Stimulated activated CD8-positive, alpha-beta memory T cell treated with anti-CD3 and anti-CD28 coated beads, Interleukin-12 subunit alpha, Interleukin-12 subunit beta, amount 100 ng/mL, for 4 hours (primary cell): ENCODE results near the gene FDX1.

ENCODE experiments used
- DNase-seq: peaks from one replicate; pipeline ENCODE4 v3.0.0-alpha.2; 2020; ENCODE audit warnings: low read depth

Gene FDX1

DNA sequence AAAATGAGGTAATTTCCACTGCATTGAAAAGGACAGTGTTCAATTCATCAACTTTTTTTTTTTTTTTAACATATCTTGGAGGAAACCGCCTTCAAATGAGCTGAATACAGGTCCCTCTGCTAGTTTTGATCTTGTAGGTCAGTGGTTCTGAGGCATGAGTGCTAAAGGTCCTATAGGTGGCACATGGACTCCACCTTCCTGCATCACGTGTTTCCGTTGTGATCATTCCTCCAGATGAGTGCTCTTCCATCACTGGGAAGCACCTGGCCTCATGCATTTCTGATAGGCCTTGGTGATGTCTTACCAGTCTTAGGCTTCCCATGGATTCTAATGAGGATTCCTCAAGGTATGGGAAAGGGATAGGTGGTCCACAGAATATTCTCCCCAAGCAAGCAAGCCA lies 37.8 kb downstream of the FDX1 start:
- DNase-seq = no peak

DNA sequence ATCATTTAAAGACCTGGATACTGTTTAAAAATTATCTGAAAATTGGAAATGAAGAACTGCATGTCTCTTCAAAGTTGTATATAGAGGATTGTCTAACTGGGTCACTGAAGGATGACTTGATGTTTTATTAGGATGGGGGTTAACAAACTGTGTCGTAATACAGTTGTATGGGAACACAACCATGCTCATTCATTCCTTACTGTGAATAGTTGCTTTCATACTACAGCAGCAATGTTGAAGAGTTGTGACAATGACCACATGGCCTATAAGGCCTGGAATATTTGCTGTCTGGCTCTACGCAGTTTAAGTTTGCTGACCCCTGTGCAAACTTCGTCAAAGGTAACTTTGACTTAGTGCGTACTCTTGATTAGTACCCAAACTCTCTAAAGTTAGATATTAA lies 38.4 kb downstream of the FDX1 start:
- no peak for DNase-seq

DNA sequence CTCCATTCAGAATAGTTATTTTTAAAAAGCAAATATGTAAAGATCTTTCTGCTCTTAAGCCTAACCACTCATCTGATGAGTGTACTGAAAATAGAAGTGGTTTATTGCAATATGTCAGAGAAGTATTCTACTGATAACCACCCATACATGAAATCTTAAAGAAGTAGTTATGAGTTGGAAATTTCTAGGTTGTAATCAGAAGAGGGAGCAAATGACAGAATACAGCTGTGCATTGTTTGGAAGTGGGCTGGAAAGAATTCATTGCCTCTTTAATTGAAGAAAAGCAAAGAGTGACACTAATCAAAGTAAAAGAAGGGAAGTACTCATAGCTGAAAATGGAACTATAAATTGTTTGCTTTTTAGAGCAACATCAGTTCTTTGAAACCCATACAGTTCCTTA lies 39.4 kb downstream of the FDX1 start:
- no peak for DNase-seq

DNA sequence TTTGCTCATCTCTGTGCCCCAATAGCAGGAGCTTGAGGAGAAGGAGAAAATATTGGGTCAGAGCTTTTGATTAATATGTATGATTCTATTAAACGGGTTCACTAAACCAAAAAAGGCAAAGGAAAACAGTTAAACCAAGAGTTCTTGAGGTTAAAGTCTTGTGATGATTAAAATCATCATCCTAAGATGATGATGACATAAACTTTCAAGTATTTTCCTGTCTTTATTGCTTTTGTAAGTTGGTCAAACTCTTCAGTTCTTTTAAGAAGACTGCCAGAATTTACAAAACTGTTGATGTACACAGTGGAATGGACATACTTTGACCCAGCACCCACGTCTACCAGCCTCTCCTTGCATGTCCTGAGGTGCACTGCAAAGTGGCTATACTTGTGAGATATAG lies 41.0 kb downstream of the FDX1 start:
- DNase-seq = no peak

DNA sequence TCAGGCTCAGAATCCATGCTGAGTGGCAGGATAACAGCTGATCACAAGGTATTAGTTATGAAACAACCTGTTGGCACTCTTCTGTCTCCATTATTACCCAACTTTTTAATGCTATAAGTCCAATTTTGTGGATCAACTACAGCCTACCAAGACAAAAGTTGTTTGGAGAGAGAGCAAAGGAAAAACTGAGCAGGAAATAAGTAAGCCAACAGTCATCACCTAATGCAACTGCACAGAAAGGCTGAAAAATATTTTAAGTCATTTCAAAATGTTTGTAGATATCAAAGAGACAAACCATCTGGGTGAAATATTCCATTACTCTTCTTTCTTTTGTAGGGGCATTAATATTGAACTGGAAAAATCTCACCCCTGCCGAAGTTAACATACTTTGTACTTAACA lies 41.6 kb downstream of the FDX1 start:
- DNase-seq = no peak

DNA sequence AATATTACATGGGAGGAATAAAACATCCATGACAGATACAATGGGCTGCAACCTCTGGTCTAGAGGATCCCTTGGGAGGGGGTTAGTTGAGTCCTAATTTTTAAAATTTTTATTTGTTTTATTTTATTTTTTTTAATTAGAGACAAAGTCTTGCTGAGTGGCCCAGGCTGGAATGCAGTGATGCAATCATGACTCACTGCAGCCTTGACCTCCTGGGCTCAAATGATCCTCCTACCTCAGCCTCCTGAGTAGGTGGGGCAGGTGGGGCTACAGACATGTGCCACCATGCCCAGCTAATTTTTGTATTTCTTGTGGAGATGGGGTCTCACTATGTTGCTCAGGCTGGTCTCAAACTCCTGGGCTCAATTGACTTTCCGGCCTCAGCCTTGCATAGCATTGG lies 43.1 kb downstream of the FDX1 start:
- DNase-seq = no peak

DNA sequence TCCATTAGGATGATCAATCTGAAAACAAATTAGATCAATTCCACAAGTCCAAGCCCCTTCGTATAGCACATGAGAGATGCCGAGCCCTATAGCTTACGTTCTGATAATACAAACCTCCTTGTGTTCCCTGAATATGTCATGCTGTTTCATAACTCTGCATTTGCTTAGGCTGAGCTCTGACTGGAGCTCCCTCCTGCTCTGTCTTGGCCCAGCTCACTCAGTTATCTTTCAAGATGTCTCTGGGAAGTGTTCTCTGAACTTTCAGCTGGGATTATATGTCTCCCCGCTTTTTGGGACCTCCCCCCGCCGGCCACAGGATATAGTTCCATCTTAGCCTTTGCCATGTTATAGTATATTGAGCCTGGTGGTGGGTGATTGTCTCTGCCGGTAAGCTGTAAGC lies 44.0 kb downstream of the FDX1 start:
- no peak for DNase-seq

DNA sequence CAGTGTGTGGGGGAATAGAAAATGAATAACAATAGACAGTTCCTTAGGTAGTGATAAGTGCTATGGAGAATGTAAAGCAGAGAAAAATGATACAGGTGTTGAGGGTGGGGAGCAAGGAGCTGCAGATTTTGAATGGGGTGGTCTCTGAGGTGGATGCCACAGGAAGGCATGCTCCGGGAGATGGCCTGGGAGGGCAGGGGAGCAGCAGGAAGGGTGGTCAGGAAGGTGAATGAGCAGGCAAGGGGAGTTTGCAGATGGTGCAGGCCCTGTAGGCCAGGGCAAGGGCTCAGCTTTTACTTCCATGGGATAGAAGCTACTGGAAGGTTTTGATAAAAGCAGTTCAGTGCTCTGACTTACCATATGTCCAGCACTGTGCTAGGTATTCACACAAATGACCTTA lies 44.8 kb downstream of the FDX1 start:
- no peak for DNase-seq

DNA sequence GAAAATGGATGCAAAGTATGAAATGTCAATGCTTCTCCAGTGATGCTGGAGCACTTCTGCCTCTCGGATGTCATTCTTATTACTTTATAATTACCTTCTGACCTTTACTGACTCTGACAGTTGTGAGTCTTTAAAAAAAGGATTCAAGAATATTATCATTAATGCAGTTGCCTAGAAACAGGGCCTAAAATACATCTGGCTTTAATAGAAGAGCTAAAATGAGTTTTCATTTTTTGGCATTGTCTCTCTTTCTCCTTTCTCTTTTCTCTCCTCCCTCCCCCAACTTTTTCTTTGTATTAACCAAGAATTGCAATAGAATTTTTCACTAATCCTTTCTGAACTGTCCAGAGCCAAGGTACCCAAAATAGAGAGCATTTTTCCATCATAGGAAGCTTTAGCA lies 45.9 kb downstream of the FDX1 start:
- DNase-seq = no peak

DNA sequence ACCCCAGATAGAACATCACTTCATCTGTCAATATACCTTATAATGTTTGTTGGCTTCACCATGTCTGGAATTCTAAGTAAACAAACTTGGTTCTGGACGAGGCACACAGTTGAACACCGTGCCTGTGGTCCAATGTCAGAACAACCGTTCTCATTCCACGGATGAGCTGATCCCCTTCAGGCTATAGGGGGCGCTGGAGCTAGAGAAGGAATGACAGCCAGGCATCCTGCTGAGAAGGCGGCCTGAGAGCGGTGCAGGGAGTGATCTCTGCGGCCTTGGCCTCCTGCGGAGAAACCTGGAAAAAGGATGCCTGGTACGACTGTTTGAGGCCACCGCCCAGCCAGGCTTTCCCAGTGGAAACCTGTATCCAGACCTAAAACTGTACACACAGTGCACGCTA lies 48.7 kb downstream of the FDX1 start:
- DNase-seq = no peak

DNA sequence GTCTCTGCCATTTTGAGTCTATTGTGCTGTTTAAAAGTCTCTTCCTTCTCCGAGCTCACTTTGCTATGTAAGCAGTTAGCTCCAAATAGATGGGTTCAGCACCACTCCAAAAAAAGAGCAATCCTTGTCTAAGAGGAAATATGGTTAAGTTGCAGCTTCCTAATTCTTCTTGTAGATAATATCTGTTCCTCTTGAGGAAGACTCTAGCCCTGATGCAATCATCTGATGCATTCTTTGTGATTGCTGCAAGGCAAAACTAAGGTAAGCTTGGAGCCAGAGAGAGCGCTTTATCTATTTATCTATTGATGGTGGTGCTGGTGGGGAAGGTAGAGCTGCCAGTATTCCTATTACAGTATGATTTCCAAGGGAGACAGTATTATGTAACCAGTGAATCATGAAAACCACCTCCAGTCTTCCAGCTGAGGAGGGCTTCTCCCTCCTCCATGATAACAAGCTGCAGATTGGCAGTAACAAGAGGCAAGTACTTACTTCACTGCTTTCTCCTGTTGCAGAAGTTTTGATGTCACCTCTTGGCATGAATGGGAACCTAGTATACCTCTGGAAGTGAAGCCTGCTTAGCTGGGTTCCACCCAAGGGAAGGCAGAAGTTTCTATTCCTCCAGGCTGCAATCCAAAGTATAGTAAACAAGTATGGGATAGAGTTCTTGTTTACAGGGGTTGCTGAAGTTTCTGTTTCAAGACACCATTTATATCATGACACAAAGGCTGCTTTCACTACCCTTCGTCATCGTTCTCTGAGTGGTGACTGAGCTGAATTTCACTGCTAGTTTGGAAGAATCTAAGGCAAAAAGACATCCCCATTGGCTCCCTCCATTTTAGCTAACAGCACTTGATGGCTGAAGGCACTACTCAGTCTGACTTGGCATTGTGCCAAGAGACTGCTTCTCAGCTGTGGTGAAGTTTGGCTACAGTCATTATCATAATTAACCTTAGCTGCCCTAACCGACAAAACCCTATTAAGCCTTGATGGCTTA lies 49.7 kb downstream of the FDX1 start:
- no peak for DNase-seq

DNA sequence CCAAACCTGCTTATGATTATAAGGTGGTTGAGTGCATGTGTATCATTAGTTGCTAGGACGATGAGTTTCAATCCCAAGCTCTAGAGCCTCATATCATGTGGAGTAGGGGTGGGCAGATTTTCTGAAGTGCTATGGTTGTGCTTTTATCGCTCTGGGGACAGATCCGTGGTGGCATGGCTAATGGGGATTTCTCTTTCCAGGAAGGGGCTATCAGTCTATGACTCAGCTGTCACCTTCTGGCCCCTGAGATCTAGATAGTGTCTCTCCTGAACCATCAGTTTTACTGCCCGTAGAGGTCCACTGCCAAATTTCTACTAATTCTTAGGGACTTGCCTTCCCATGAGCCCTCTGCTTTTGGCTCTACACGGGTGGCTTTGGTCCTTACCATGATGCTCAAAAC lies 51.8 kb downstream of the FDX1 start:
- no peak for DNase-seq

DNA sequence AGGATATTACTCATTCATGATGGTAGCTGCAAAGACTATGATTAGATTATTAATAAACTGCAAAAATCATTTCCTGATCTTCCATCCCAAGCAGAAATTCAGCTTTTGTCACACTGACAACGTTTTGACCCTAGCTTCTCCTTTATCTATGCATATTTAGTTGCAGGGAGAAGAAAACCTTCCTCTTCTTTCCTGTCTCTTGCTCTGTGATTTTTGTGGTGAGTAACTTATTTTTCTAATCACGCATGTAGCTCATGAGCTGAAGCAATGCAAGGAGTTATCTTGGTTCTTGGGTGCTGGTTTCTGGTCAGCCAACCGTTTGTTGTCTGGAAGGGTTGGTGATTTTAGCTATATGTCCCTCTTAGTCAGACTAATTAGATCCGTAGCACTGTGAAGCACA lies 56.4 kb downstream of the FDX1 start:
- no peak for DNase-seq

DNA sequence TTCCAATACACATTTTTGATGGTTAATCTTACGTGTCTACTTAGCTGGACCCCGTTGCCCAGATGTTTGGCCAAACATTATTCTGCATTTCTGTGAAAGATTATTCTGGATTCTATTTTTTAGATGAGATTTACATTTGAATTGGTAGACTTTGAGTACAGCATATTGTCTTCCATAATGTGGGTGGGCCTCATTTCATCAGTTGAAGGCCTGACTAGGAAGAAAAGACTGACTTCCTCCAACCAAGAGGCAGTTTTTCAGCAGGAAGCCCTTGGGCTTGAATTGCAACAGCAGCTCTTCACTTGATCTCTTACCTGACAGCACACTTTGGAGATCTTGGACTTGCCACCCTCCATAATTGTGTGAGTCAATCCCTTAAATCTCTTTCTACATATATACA lies 58.7 kb downstream of the FDX1 start:
- DNase-seq = no peak

DNA sequence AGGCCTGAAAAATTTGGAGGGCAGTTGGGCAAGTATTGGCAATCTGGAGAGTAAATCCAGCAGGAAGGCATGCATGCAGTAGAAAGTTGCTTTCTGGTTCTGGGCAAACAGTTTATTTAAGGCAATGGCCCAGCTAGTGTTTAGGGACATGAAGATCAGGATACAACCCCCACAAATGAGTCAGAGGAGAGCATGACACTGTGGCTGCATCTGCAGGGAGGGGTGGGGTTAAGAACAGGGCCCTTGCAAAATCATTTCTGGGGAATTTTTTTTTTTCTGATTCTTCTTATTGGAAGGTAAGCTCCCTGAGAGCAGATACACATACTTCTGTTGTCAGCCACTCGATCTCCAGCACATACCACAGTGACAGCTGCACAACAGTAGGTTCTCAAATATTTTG lies 61.1 kb downstream of the FDX1 start:
- DNase-seq = no peak

DNA sequence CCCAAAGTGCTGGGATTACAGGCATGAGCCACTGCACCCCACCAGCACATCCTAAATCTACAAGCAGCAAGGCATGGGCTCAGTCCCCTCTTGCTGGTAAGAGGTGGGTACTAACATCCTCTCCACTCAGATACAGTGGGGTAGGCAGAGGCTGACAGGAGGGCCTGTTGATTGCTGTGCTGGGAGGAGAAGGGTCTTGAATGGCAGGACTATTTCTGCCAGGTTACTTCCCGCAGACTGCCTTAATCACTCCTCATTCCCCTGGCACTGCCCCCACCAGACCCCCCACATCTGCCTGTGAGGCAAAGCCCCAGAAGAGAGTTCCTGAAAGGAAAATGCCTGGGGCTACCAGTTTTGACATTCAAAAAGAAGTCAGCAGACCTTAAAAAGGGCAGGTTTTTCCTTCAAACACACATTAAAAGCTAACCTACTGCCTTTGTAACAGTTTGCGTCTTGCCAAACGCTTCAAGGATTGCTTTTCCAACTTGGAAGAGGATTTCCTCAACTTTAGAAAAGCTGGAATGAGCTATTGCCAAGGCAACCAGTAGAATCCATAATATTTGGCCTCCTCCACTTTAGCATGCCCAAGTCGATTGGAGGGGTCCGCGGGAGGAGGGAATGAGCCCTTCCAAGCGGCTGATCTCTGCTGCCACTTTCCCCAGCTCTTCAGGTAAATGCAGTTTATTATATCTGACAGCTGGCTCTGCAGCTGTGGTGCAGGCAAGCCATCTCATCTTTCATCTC lies 62.0 kb downstream of the FDX1 start:
- DNase-seq = no peak

DNA sequence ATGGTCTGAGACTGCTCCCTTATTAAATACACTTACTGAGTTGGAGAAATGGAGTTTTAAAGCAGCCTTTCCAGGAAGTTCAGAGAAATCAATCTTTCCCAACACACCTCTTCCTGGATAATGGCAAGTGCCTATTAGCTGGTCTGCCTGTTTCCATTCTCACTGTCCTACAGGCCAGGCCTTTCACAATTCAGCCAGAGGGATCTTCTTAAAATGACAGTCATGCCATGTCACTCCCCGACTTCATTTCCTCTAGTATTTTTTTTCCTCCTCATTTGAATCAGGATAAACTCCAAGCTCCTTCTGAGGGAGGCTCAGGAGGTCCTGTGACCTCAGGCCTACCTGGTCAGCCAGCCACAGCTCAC lies 62.6 kb downstream of the FDX1 start:
- DNase-seq = no peak

DNA sequence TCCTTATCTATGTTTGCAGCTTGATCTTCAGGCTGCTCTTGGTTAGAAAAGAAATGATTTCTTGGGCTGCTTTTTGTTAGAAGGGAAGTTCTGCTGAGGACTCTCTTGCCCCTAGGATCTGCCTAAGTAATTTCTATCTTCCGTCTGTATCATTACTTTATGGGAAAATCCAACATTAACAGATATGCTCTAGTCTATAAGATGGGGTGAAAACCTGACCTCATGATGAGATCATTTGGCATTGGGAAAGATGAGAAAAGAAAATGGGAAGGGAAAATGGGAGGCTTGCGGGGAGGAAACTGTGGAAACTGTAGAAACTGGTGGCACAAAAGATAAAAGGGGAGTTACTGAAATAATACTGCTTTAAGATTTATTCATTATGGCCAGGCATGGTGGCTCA lies 63.6 kb downstream of the FDX1 start:
- DNase-seq = no peak

DNA sequence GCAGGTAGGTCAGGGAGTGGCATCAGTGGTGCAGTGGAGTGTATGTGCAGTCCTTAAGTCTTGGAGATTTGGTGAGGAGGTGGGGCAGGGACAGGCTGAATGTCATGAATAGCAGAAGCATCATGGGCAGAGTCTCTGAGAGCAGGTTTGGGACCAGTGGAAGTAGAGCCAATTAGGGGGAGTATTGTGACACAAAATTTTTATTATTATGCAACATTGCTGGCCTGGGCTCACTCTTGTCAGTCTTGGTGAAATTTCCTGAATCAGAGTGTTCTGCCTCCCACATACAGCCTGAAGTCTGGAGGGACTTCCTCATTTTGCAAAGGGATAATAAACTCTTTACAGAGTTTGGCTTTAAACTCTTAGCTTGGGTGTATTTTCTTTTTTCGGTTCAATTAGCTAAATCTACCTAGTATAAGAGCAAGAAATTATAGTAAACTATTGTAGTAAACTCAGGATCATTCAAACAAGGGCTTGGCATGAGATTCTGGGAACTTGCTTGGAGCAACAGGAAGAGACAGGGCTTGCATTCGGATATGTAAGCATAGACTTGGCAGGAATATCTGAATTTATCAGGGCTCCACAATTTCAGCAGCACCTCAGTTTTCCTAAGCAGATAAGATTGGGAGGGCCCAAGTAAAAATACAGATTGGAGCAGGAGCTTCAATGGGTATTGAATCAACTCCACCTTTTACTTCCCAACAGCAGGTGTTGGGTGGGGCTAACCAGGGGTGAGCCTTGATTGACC lies 67.7 kb downstream of the FDX1 start:
- DNase-seq = no peak

DNA sequence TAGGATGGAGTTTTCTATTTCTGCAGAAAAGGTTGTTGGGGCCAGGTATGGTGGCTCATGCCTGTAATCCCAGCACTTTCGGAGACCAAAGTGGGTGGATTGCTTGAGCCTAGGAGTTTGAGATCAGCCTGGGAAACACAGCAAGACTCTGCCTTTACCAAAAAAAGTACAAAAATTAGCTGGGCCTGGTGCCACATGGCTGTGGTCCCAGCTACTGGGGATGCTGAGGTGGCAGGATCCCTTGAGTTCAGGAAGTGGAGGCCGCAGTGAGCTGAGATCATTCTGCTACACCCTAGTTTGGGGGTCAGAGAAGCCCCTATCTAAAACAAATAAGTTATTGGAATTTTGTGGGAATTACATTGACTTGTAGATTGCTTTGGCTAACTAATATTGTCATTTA lies 71.7 kb downstream of the FDX1 start:
- DNase-seq = no peak

DNA sequence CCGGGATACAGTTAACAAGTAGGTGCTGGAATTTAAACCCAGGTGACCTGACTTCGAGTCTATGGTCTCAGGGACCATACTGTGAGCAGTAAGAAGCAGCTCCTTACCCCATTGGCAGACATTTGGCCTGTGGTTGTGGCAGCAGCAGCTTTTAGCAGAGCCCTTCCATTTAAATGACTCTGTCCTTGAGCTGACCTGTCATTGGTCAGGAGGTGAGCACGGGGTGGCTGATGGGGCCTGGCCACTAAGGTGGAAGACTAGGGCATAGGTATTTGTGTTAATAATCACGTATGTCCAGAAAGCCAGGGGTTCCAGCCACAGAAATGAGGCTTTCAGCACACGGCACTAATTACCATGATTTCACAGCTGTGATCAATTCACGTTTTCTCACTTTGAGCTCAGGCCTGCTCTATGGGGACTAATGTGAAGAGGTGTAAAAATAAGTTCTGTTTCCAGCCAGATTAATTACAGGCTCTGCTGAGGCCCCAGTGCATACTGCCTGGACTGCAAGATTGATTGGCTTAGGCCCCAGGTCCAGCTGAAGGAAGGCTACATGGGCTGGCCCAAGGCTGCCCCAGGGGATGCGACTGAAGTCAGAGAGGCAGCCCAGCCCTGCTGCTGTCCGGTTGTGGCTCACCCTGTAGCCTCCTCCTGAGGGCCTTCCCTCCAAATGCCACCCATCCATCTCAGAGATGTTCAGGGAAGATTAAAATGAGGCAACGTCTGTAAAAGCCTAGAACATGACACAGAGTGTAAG lies 76.0 kb downstream of the FDX1 start:
- no peak for DNase-seq

DNA sequence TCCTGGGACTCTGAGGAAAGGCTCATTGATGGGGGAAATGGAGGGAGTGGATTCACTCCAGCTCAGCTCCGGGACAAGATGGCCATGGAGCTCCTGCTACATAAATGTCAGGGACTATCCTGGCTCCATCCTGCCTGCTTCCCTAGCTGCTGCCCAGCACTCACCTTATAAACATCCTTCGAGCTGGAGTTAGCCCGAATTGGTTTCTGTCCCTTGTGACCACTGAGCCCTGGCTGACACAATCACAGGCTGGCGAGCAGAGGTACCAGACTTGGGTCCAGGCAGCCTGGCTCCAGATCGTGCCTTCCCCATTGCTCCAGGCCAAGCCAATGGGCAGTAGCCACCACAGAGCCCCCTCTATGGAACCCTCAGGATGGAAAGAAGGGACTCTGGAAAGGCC lies 77.6 kb downstream of the FDX1 start:
- no peak for DNase-seq
